Sigmoid colon (tissue), 7 donors: Measurements from ENCODE around the gene FGF3. TPM values are rescaled to one million over a fixed set of nuclear protein-coding genes. Genes with fewer than 3 reads are reported as not detected.

Source experiments
- DNase-seq: peaks from one replicate; pipeline ENCODE4 v3.0.0-alpha.2; 2019
- H3K27ac ChIP-seq, 4 donors: fragments of 200-600 bp; sonication (generic); one replicate each; pipeline ENCODE4 v1.5.1; 2016 to 2019; ENCODE audit warnings: mild to moderate bottlenecking in 1 of 4
- H3K27me3 ChIP-seq, 3 donors: fragments of 200-600 bp; sonication (generic); one replicate each; pipeline ENCODE4 v1.5.1; 2019; ENCODE audit warnings: mild to moderate bottlenecking in 1 of 3
- H3K36me3 ChIP-seq, 4 donors: fragments of 200-600 bp; sonication (generic); one replicate each; pipeline ENCODE4 v1.5.1; 2016 to 2019
- H3K4me1 ChIP-seq, 4 donors: fragments of 200-600 bp; sonication (generic); one replicate each; pipeline ENCODE4 v1.5.1; 2017 to 2019
- H3K4me3 ChIP-seq, 4 donors: fragments of 200-600 bp; sonication (generic); one replicate each; pipeline ENCODE4 v1.5.1; 2017 to 2019; ENCODE audit warnings: mild to moderate bottlenecking in 2 of 4, moderate library complexity in 1 of 4
- H3K9me3 ChIP-seq, 4 donors: fragments of 200-600 bp in 3 of 4; sonication (generic) in 3 of 4; one replicate each; pipeline versions ENCODE4 v1.5.1 to v1.6.1; 2013 to 2019
- CTCF ChIP-seq, 4 experiments: fragments of 450-650 bp in 3 of 4; fragments of 200-600 bp in 1 of 4; IDR thresholded peaks; one replicate each; pipeline ENCODE4 v1.5.1; 2016 to 2019; ENCODE audit warnings: antibody characterized with exemption in 4 of 4, mild to moderate bottlenecking in 3 of 4, moderate library complexity in 2 of 4
- EP300 ChIP-seq, 4 donors: sonication (generic); formaldehyde crosslinking; IDR thresholded peaks; one replicate each; pipeline ENCODE4 v1.6.1; 2017; ENCODE audit warnings: antibody characterized with exemption in 4 of 4
- POLR2A ChIP-seq, 2 donors: fragments of 450-650 bp; IDR thresholded peaks; one replicate each; pipeline ENCODE4 v1.6.1; 2016; ENCODE audit warnings: antibody characterized with exemption in 2 of 2, mild to moderate bottlenecking in 2 of 2, moderate library complexity in 2 of 2
- POLR2AphosphoS5 ChIP-seq, 4 donors: sonication (generic); formaldehyde crosslinking; IDR thresholded peaks; one replicate each; pipeline ENCODE4 v1.6.1; 2017; ENCODE audit warnings: antibody characterized with exemption in 4 of 4
- WGBS, 2 donors: extraction: QIAGEN DNeasy Blood & Tissue Kit; methylation state at CpG; one replicate each; pipeline ENCODE4 v1.1.7; 2013; 5-methylcytosine and 5-hydroxymethylcytosine counted together
- intact Hi-C: fragments of 100-400 bp; cut with DNase I; formaldehyde crosslinking; loops from one replicate; pipeline ENCODE4 v1.15.1; 2023
- polyA plus RNA-seq, 3 donors: library from polyadenylated mRNA; stranded (reverse); fragments of 200-250 nt; gene quantifications; one replicate each; pipeline ENCODE4 v1.2.3, GENCODE V29; 2013
- total RNA-seq, 4 donors: library from RNA; depleted of rRNA; stranded (reverse); fragments of >200 nt; gene quantifications; one replicate each; pipeline ENCODE4 v1.1.0, GENCODE V29; 2016
- donor health status: healthy with polysubstance abuse.
- donor health status: Bipolar disorder and iron deficiency.
- donor health status: healthy.

The FGF3 gene
- not detected for total RNA-seq
- polyA plus RNA-seq = not detected

DNA sequence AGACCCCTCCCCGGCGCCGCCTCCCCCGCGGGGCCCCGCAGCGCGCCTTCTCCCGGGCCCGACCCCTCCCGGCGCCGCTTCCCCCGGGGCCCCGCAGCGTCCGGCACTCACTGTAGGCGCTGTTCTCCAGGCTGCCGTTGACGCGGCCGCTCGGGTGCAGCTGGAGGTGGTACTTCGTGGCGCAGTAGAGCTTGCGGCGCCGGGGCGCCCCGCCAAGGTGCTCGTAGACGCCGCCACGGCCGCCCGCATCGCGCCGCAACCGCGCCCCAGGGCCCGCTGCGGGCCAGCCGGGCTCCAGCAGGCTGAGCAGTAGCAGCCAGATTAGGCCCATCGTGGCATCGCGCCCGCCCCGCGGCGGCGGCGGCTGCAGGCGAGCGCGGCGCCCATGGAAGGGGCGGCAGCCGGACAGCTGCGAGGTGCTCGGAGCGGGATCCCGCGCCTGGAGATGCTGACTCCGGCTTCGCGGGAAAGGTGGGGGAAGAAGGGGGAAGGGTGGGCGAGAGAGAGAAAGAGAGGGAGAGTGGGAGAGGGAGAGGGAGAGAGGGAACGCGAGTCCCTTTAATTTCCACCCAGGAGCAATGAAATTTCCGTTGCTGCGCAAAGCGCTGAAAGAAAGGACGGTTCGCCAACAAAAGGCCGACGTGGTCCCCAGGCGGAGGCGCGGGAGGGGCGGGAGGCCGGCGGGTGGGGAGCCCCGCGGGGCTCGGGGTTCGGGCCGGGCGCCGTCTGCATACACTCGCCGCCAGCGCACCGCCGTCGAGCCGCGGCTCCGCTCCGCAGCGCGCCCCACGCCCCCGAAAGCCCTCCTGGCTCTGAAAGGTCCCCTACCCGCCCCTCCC, at the start of gene FGF3:
Gene FGF3 (minus strand): TSS at position 814 of the 839 bp plus-strand sequence. CDS start 483 bp downstream, at position 331.
- H3K4me3 ChIP-seq = no peak within 1 kb of the TSS
- no peaks in the 10 kb centered on the region for H3K9me3 ChIP-seq
- TF ChIP-seq EP300 (IDR thresholded peaks at IDR 0.05) (no peak), CTCF (IDR thresholded peaks at IDR 0.05) (no peak), POLR2AphosphoS5 (IDR thresholded peaks at IDR 0.05) (no peak), POLR2A (IDR thresholded peaks at IDR 0.05) (no peak)
- H3K4me1 ChIP-seq = peaks cover 0 to 19% (median 8%) of the 10 kb centered on the region in 4 donors
- 3 to 6% methylated on average over 105 of the region's 105 CpGs for WGBS, 2 donors
- intact Hi-C loops = no loop called here
- peaks cover 27 to 98% (median 53%) of the 10 kb centered on the region in 3 donors for H3K27me3 ChIP-seq
- no peak within 1 kb of the TSS for H3K27ac ChIP-seq
- H3K36me3 ChIP-seq = no peaks in the 10 kb centered on the region
- DNase-seq = no peak

DNA sequence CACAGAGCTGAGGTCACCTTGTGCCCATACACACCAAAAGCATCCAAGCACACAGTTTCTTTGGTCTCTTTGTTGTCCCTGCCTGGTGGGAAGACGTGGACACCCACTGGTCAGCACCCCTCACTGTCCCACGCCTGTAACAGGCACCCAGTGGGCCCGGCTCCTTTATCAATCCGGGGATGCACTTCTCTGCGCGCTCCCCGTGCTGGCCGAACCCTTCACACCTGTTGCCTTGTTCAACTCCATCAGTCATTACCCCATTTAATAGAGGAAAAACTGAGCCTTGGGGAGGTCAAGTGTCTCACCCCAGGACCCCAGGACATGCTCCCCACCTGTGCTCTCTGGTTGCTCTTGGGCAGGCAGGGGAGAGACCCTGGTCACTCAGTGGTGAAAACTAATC, 49.7 kb upstream of the FGF3 start:
- WGBS, 2 donors = 91 to 92% methylated on average over 8 of the region's 8 CpGs
- Histone ChIP-seq H3K27ac (no peak overlapping the region), H3K36me3 (no peaks in the 10 kb centered on the region), H3K4me1 (peaks cover 0 to 4% (median 0%) of the 10 kb centered on the region in 4 donors), H3K27me3 (peaks cover 0 to 23% (median 0%) of the 10 kb centered on the region in 3 donors), H3K4me3 (no peak overlapping the region), H3K9me3 (no peaks in the 10 kb centered on the region)
- intact Hi-C loops = no loop called here
- TF ChIP-seq POLR2A (IDR thresholded peaks at IDR 0.05) = no peak
- TF ChIP-seq CTCF (IDR thresholded peaks at IDR 0.05) = no peak
- no peak for TF ChIP-seq EP300 (IDR thresholded peaks at IDR 0.05)
- TF ChIP-seq POLR2AphosphoS5 (IDR thresholded peaks at IDR 0.05) = no peak
- no peak for DNase-seq

DNA sequence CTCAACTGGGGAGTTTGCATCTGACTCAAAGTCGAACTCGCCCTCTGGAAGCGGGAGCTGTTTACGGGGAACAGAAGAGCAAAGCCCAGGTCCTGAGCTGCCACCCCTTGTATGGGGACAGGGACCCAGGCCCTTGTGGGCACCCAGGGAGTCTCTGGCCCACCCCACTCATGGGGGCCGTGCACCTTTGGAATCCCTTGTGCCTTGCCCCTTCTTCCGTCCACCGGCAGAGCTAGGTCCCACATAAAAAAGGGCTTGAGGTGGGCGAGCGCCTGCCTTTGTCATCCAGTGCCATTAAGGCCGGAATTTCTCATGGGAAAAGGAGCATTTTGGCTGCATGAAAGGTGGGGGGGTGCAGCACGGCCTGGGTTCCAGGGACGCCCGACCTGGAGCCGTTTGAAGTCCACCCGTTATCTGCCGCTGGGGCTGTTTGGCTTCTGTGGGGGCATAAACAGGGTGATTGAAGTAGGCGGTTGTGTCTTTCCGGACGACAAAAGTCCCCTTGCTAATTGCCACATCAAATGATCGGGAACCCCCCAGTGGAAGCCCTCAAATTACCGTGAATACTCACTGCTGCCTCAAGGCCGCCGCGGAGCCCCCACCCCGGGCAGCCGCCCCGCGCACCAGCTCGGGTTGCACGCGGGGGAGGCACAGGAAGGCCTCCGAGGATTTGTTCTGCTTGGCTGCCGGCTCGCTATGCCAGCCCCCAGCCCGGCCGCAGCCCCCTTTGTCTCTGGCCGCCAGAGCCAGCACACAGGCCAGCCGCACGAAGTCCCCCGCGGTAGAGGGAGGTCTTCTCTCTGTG, 49.0 kb upstream of the FGF3 start:
- no peak overlapping the region for H3K27ac ChIP-seq
- no peaks in the 10 kb centered on the region for H3K36me3 ChIP-seq
- H3K4me1 ChIP-seq = peaks cover 0 to 4% (median 0%) of the 10 kb centered on the region in 4 donors
- no peaks in the 10 kb centered on the region for H3K9me3 ChIP-seq
- no peak overlapping the region for H3K4me3 ChIP-seq
- 39 to 71% methylated on average over 41 of the region's 41 CpGs for WGBS, 2 donors
- DNase-seq = no peak
- intact Hi-C loops = no loop called here
- peaks cover 0 to 27% (median 0%) of the 10 kb centered on the region in 3 donors for H3K27me3 ChIP-seq
- TF ChIP-seq CTCF (IDR thresholded peaks at IDR 0.05) (no peak), EP300 (IDR thresholded peaks at IDR 0.05) (no peak), POLR2A (IDR thresholded peaks at IDR 0.05) (no peak), POLR2AphosphoS5 (IDR thresholded peaks at IDR 0.05) (no peak)

GRCh38 chr11:69867076-69868005, 48.1 kb upstream of the FGF3 start:
- no peak overlapping the region for H3K4me3 ChIP-seq
- WGBS, 2 donors = 80 to 86% methylated on average over 30 of the region's 30 CpGs
- no peak for DNase-seq
- H3K36me3 ChIP-seq = no peaks in the 10 kb centered on the region
- H3K27me3 ChIP-seq = peaks cover 0 to 35% (median 0%) of the 10 kb centered on the region in 3 donors
- no peak overlapping the region for H3K27ac ChIP-seq
- TF ChIP-seq EP300 (IDR thresholded peaks at IDR 0.05) (no peak), POLR2AphosphoS5 (IDR thresholded peaks at IDR 0.05) (no peak), POLR2A (IDR thresholded peaks at IDR 0.05) (no peak), CTCF (IDR thresholded peaks at IDR 0.05) (no peak)
- H3K4me1 ChIP-seq = peaks cover 0 to 4% (median 0%) of the 10 kb centered on the region in 4 donors
- intact Hi-C loops = no loop called here
- no peaks in the 10 kb centered on the region for H3K9me3 ChIP-seq
